ENCODE data around the gene BTBD2.

The BTBD2 gene

DNA sequence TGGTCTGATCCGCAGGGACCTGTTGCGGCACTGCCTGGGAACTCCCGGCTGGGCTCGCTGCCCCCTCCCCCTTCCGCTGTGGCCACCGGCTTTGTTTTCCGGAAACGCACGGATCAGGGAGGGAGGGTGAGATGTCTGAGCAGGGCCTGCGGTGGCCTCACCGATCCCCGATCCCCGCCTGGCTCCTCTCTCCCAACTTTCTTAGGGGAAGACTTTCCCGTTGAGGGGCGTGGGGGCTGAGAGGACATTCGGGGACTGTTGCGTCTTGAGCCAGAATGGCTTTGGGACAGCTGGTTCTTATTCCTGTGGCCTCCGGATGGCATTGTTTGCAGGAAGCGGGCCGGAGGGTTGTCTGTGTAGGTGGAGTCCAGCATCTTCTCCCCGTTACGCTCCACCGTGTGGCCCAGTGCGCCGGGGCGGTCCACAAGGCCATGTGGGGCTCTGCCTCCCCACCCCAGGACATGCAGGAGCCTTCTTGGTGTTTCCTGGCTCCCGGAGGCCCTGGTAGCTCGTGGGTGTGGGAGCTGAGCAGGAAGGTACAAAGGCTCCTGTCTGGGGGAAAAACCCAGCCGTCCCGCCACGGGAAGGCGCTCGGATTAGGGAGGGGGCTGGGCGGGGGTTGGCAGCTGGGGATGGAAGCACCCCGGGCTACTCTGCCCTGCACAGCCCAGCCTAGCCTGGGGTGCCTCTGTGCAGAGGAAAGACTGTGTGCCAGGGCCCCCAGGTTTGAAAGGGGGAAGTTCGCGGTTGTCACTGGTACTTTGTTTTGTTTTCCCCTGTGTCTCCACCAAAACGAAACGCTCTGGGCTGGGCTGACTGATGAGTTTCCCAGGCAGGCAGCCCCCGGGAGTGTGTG, 73.2 kb downstream of the BTBD2 start:
- H3K27me3 ChIP-seq (ENCODE audit: control insufficient read depth, insufficient read depth, low read length), result no peaks in the 10 kb centered on the region
- H3K9ac ChIP-seq (ENCODE audit: low read length), result peak overlapping the region; percentile 72
- no peaks in the 10 kb centered on the region for H3K36me3 ChIP-seq (ENCODE audit: control insufficient read depth, insufficient read depth, low read length)
- no peak overlapping the region for H3K27ac ChIP-seq (ENCODE audit: low read depth, low read length)
- peaks cover 24% of the 10 kb centered on the region for H3K4me1 ChIP-seq (ENCODE audit: control insufficient read depth, insufficient read depth, low read length)
- H3K4me3 ChIP-seq (ENCODE audit: low read depth, low read length), result peak overlapping the region; percentile 76
- H3K9me3 ChIP-seq (ENCODE audit: control insufficient read depth, insufficient read depth, low read depth, low read length), result no peaks in the 10 kb centered on the region

DNA sequence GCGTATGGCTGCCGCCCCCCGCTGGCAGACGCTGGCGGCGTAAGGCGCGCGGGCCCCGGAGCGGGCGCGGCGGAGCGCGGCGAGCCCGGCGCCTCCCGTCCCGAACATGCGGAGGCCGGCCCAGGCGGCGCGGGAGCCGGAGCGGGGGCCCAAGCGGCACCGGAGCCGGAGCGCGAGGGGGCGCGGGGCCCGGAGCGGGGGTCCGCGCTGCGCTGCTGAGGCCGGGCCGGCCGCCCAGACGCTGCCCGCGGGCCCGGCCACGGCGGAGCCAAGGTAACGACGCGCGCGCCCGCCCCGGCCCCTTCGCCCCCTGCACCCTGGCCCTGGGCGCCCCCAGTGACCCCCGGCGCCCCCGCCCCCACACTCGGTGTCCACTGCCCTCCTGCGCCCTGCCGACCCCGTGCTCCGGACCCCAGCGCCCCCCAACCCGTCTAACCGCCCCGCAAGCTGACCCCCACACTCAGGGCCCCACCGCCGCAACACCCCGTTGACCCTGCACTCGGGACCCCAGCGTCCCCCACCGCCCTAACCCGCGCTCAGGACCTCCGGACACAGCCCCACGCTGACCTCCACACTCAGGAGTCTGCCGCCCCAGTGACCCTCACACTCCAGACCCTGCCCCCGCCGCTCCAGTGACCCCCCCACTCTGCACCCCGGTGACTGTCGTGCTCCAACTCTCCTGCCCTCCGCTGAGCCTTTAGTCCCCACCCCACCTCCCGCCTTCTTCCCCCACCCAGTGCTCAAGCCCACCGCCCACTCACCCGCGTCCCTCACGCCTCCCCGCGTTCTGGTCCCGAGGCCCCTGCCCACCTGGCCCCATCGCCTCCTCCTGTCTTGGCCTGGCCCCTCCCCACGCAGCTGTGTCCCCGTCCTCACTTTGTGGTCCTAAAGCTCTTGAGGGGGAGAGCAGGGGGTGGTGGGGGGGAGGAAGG, 74.1 kb downstream of the BTBD2 start, which contains the start of gene CSNK1G2:
TSS of gene CSNK1G2 (plus strand) at position 27 of the 932 bp plus-strand sequence. CDS start 28,601 bp downstream, outside the sequence.
- peak within 1 kb of the TSS; percentile 79 for H3K9ac ChIP-seq (ENCODE audit: low read length)
- H3K27me3 ChIP-seq (ENCODE audit: control insufficient read depth, insufficient read depth, low read length), result no peaks in the 10 kb centered on the region
- peak within 1 kb of the TSS; percentile 88; the same call in 1 of the 2 replicates for H3K27ac ChIP-seq (ENCODE audit: low read depth, low read length)
- peaks cover 21% of the 10 kb centered on the region for H3K4me1 ChIP-seq (ENCODE audit: control insufficient read depth, insufficient read depth, low read length)
- peak within 1 kb of the TSS; percentile 76 for H3K4me3 ChIP-seq (ENCODE audit: low read depth, low read length)
- no peaks in the 10 kb centered on the region for H3K36me3 ChIP-seq (ENCODE audit: control insufficient read depth, insufficient read depth, low read length)
- H3K9me3 ChIP-seq (ENCODE audit: control insufficient read depth, insufficient read depth, low read depth, low read length), result no peaks in the 10 kb centered on the region

DNA sequence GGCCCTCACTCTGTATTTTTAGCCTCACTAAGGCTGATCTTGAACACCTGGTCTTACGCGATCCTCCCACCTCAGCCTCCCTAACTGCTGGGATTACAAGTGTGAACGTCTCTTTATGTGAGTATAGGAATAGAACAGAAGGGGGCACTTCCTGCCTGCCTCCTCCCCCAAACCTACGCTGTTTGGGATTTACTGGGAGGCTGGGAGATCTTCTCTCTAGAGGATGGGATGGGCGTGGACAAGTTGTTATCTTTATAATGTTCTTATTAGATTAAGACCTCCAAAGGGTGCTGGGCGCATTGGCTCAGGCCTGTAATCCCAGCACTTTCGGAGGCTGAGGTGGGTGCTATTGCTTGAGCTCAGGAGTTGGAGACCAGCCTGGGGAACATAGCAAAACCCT, 77.4 kb downstream of the BTBD2 start:
- Histone ChIP-seq H3K27me3 (ENCODE audit: control insufficient read depth, insufficient read depth, low read length) (no peaks in the 10 kb centered on the region), H3K9ac (ENCODE audit: low read length) (no peak overlapping the region), H3K4me3 (ENCODE audit: low read depth, low read length) (no peak overlapping the region), H3K9me3 (ENCODE audit: control insufficient read depth, insufficient read depth, low read depth, low read length) (peaks cover 9% of the 10 kb centered on the region), H3K36me3 (ENCODE audit: control insufficient read depth, insufficient read depth, low read length) (no peaks in the 10 kb centered on the region), H3K27ac (ENCODE audit: low read depth, low read length) (no peak overlapping the region), H3K4me1 (ENCODE audit: control insufficient read depth, insufficient read depth, low read length) (peaks cover 10% of the 10 kb centered on the region)

DNA sequence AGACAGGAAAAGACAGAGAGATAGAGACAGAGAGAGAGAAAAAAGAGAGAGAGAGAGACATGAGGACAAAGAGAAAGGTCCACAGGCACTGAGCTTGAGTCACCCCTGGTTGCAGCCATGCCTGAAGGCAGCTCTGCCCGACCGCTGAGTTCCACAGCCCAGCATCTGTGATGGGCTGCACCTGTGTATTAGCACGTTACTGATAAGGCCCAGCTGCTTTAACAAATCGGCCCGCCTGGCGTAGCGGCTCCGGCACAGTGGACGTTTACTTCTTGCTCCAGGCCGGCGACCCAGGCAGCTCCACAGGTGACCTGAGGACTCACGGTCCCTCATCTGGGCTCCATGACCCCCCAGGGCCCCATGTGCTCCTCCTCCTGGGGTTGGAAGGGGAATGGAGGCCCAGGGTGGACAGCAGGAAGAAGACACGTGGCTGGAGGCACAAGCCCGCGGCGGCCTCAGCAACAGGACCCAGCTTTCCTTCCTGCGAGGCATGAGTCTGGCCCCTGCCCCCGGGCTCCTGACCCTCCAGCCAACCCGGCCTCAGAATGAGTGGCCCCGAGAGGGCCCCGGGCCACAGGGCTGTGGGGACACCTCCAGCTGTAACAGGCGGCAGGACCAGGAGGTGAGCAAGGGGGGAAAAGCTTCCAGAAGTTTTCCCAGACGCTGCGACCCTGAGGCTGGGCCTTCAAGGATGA, 78.5 kb downstream of the BTBD2 start:
- Histone ChIP-seq H3K27ac (ENCODE audit: low read depth, low read length) (no peak overlapping the region), H3K4me1 (ENCODE audit: control insufficient read depth, insufficient read depth, low read length) (peaks cover 6% of the 10 kb centered on the region; the same call in 1 of the 2 replicates), H3K9me3 (ENCODE audit: control insufficient read depth, insufficient read depth, low read depth, low read length) (peaks cover 15% of the 10 kb centered on the region), H3K36me3 (ENCODE audit: control insufficient read depth, insufficient read depth, low read length) (no peaks in the 10 kb centered on the region), H3K9ac (ENCODE audit: low read length) (no peak overlapping the region), H3K27me3 (ENCODE audit: control insufficient read depth, insufficient read depth, low read length) (no peaks in the 10 kb centered on the region), H3K4me3 (ENCODE audit: low read depth, low read length) (no peak overlapping the region)

DNA sequence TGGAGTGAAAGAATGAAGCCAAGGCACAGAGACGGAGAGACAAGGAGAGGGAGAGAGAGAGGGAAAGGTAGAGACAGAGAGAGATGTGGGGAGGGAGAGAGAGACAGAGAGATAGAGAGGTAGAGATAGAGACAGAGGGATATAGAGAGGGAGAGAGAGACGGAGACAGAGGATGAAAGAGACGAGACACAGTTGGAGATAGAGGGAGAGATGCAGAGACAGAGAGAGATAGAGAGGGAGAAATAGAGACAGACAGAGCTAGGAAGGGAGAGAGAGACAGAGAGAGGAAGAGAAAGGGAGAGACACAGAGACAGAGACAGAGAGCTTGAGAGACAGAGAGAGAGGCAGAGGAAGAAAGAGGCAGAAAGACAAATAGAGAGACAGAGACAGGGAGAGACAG, 79.1 kb downstream of the BTBD2 start:
- Histone ChIP-seq H3K4me3 (ENCODE audit: low read depth, low read length) (no peak overlapping the region), H3K36me3 (ENCODE audit: control insufficient read depth, insufficient read depth, low read length) (no peaks in the 10 kb centered on the region), H3K9me3 (ENCODE audit: control insufficient read depth, insufficient read depth, low read depth, low read length) (peaks cover 19% of the 10 kb centered on the region)

DNA sequence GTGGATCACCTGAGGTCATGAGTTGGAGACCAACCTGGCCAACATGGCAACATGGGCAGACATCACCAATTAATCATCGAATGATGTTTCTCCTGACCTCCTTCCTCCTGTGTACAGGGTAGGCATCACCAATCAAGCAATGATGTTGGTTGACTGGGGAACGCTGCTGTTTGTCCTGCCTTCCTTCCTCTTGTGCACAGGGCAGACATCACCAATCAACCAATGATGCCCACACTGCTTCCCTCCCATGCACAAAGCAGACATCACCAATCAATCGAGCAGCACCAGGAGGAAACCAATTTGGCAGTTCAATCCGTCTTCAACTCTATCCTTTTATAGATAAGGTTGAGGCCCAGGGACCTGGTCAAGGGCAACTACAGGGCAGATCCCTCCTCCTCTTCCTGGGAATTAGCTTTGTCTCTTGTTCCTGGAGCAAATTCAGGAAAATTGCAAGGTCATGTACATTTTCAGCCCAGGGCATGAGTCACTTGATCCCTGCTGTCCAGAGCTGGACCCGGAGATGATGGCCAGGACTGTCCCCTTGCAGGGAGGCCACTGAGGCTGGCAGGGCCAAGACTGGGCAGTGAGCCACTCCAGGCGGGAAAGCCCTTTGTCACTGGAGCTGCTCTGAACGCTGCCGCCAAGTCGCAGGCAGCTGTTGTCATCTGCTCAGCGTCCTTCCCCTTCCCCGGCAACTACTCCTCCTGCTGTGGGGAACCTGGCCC, 79.9 kb downstream of the BTBD2 start:
- Histone ChIP-seq H3K27ac (ENCODE audit: low read depth, low read length) (no peak overlapping the region), H3K4me1 (ENCODE audit: control insufficient read depth, insufficient read depth, low read length) (peaks cover 6% of the 10 kb centered on the region; the same call in 1 of the 2 replicates), H3K27me3 (ENCODE audit: control insufficient read depth, insufficient read depth, low read length) (no peaks in the 10 kb centered on the region), H3K4me3 (ENCODE audit: low read depth, low read length) (no peak overlapping the region), H3K36me3 (ENCODE audit: control insufficient read depth, insufficient read depth, low read length) (no peaks in the 10 kb centered on the region), H3K9ac (ENCODE audit: low read length) (no peak overlapping the region), H3K9me3 (ENCODE audit: control insufficient read depth, insufficient read depth, low read depth, low read length) (peaks cover 20% of the 10 kb centered on the region)

More for the DNA sequence above, 79.1 kb downstream of the BTBD2 start:
- Histone ChIP-seq H3K27ac (ENCODE audit: low read depth, low read length) (no peak overlapping the region), H3K27me3 (ENCODE audit: control insufficient read depth, insufficient read depth, low read length) (no peaks in the 10 kb centered on the region), H3K4me1 (ENCODE audit: control insufficient read depth, insufficient read depth, low read length) (peaks cover 6% of the 10 kb centered on the region; the same call in 1 of the 2 replicates), H3K9ac (ENCODE audit: low read length) (no peak overlapping the region)

All from HUES6 (cell line).